ENCODE measurements around the gene ADGRG1.

- no peak for TF ChIP-seq POLR2A (IDR thresholded peaks at IDR 0.05)
- TF ChIP-seq, protein P1, sequence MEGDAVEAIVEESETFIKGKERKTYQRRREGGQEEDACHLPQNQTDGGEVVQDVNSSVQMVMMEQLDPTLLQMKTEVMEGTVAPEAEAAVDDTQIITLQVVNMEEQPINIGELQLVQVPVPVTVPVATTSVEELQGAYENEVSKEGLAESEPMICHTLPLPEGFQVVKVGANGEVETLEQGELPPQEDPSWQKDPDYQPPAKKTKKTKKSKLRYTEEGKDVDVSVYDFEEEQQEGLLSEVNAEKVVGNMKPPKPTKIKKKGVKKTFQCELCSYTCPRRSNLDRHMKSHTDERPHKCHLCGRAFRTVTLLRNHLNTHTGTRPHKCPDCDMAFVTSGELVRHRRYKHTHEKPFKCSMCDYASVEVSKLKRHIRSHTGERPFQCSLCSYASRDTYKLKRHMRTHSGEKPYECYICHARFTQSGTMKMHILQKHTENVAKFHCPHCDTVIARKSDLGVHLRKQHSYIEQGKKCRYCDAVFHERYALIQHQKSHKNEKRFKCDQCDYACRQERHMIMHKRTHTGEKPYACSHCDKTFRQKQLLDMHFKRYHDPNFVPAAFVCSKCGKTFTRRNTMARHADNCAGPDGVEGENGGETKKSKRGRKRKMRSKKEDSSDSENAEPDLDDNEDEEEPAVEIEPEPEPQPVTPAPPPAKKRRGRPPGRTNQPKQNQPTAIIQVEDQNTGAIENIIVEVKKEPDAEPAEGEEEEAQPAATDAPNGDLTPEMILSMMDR (IDR thresholded peaks at IDR 0.05), result no peak
These were observed 1.1 kb upstream of the ADGRG1 start for GRCh38 chr16:57627184-57627871.
